ENCODE results near the gene KLHL22. TPM values are rescaled to one million over a fixed set of nuclear protein-coding genes. Genes with fewer than 3 reads are reported as not detected.

Gene KLHL22
- total and polyA plus RNA-seq, 2 of the 13 experiments (the other 11 are each of a cell fraction or from before 2014, with no cell fraction given) = 10.9 to 14.8 TPM

GRCh38 chr22:20393705-20394476, 101.7 kb downstream of the KLHL22 start, which contains the start of gene ZNF74 (continued):
- TF ChIP-seq ARHGAP35 (CRISPR knock-in tag; IDR thresholded peaks at IDR 0.05; ENCODE audit: borderline replicate concordance) = no peak
- no peak for TF ChIP-seq CREB3 (CRISPR knock-in tag; IDR thresholded peaks at IDR 0.05)
- peak; percentile 79; the same call in 1 of the 2 replicates for TF ChIP-seq KAT7 (CRISPR knock-in tag; IDR thresholded peaks at IDR 0.05; ENCODE audit: borderline replicate concordance)
- TF ChIP-seq GATA4 (IDR thresholded peaks at IDR 0.05; ENCODE audit: borderline replicate concordance, low read depth) = 0 out of 2 replicates have a peak, but pooled peaks have one; percentile 23
- TF ChIP-seq NPAS2 (CRISPR knock-in tag; IDR thresholded peaks at IDR 0.05; ENCODE audit: borderline replicate concordance) = 0 out of 2 replicates have a peak, but pooled peaks have one; percentile 24
- TF ChIP-seq ZNF512B (CRISPR knock-in tag; IDR thresholded peaks at IDR 0.05; ENCODE audit: borderline replicate concordance) = 0 out of 2 replicates have a peak, but pooled peaks have one; percentile 78
- TF ChIP-seq ZKSCAN1 (IDR thresholded peaks at IDR 0.05; ENCODE audit: low read length) = no peak
- peak; percentile 45; the same call in 1 of the 2 replicates for TF ChIP-seq REPIN1 (CRISPR knock-in tag; IDR thresholded peaks at IDR 0.05; ENCODE audit: borderline replicate concordance, low read depth)
- TF ChIP-seq ZNF768 (CRISPR knock-in tag; IDR thresholded peaks at IDR 0.05) = no peak; the same call in 1 of the 2 replicates
- no peak for TF ChIP-seq ZNF224 (CRISPR knock-in tag; IDR thresholded peaks at IDR 0.05)
- TF ChIP-seq MXI1 (IDR thresholded peaks at IDR 0.05; ENCODE audit: borderline replicate concordance, low read depth, low read length) = no peak
- peak; percentile 76 for TF ChIP-seq KAT8 (CRISPR knock-in tag; IDR thresholded peaks at IDR 0.05)
- TF ChIP-seq SYNCRIP (IDR thresholded peaks at IDR 0.05; ENCODE audit: insufficient read depth, low read depth, low read length) = no peak
- TF ChIP-seq SP2 (CRISPR knock-in tag; IDR thresholded peaks at IDR 0.05) = 0 out of 2 replicates have a peak, but pooled peaks have one; percentile 46
- TF ChIP-seq SRF (IDR thresholded peaks at IDR 0.05; ENCODE audit: low read depth, low read length) = no peak
- TF ChIP-seq HMG20B (CRISPR knock-in tag; conservative IDR thresholded peaks at IDR 0.05) = no peak
- no peak for TF ChIP-seq TERF1 (CRISPR knock-in tag; IDR thresholded peaks at IDR 0.05)
- peak; percentile 81 for TF ChIP-seq KMT2A (CRISPR knock-in tag; IDR thresholded peaks at IDR 0.05)
- TF ChIP-seq NFATC3 (CRISPR knock-in tag; IDR thresholded peaks at IDR 0.05) = 0 out of 2 replicates have a peak, but pooled peaks have one; percentile 27
- peak; percentile 94 for TF ChIP-seq ZFY (CRISPR knock-in tag; IDR thresholded peaks at IDR 0.05)
- no peak for TF ChIP-seq ZNF597 (CRISPR knock-in tag; IDR thresholded peaks at IDR 0.05)
- TF ChIP-seq ZNF383 (CRISPR knock-in tag; IDR thresholded peaks at IDR 0.05; ENCODE audit: borderline replicate concordance) = no peak

All from HepG2 (cell line).